GM18499 (cell line): Measurements from ENCODE around the gene TUBGCP3.
"Not testable (repeated sequence)": the region's sequence is repeated elsewhere in the genome, so short reads cannot be mapped to it uniquely, and the experiment has no call there.

Source experiments
- ATAC-seq: cut with Tn5 transposase; IDR thresholded peaks from one replicate; pipeline ENCODE4 v1.9.1; 2021; ENCODE audit warnings: moderate number of reproducible peaks; ENCODE audit not compliant: insufficient read depth, unreplicated experiment

Gene TUBGCP3

GRCh38 chr13:112488343-112489050 is 99.5 kb downstream of the TUBGCP3 start:
- ATAC-seq: not testable (repeated sequence)

GRCh38 chr13:112487127-112487517 is 100.8 kb downstream of the TUBGCP3 start:
- no peak for ATAC-seq

DNA sequence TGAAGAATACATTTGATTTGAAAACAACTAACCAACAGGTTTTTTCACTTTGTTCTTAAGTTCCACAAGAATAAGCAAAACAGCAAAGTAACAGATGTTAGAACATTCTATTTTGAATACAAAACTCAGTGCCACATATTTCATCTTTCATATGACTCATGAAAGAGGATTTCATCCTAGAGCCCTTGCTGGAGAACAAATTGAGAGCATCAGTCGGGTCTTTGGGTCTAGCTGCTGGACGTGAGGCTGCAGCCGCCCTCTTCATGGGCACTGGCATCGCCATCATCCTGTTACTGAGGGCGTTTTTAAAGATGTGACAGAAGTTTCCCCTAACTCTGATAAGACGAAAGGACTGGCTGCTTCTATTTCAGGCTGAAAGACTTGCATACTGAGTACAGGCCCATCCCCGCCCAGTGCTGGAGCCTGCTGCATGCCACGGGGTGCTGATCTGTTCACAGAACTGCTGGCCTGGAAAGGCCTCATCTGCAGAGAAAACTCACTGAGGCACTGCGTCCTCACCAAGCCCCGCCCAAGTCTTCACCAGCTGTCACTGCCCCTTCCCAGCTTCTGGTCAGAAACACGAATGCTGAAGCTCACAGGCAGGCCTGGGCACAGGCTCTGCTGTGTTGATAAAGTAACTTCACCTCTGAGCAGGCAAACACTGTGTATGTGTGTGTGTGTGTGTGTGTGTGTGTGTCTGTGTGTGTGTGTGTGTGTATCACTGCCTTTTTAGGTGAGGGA is 101.4 kb downstream of the TUBGCP3 start:
- ATAC-seq: no peak

- not testable (repeated sequence) for ATAC-seq
Observed at GRCh38 chr13:112485814-112486213, 102.1 kb downstream of the TUBGCP3 start.

GRCh38 chr13:112483299-112483698 is 104.7 kb downstream of the TUBGCP3 start:
- ATAC-seq: no peak

DNA sequence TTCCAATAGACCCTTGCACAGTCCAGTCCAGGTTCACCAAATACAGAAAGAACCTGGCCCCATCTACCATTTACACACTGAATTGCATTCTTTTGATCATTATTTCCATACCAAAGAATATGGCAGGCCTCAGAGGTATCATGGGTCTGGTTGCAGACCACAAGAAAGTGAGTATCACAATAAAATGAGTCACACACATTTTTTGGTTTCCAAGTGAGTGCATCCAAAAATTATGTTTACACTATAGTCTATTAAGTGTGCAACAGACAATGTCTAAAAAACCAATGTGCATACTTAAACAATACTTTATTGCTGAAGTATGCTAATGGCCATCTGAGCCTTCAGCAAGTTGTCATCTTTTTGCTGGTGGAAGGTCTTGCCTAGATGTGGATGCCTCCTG is 106.5 kb downstream of the TUBGCP3 start:
- ATAC-seq: no peak

DNA sequence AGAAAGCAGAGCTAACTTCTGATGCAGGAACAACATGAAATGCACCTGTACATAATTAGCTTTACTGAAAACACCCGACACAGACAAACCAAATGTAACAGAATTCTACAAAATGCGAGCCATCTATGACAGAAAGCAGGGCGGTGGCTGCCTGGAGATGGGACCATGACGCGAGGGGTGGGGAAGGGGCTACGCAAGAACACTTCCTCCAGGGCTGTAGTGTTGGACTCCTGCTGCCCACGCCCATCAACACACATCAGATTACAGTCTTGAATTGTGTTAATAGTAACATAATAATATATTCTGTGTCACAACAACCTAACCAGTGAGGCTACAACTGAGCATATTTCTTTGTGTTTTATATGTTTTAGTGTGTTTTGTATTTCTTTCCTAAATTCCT is 108.6 kb downstream of the TUBGCP3 start:
- ATAC-seq: no peak

- ATAC-seq: no peak
Observed at GRCh38 chr13:112477070-112477619, 110.8 kb downstream of the TUBGCP3 start.

- no peak for ATAC-seq
Observed at GRCh38 chr13:112475889-112476288, 112.1 kb downstream of the TUBGCP3 start.

GRCh38 chr13:112474869-112475268 is 113.1 kb downstream of the TUBGCP3 start:
- ATAC-seq: no peak

GRCh38 chr13:112473818-112474217 is 114.1 kb downstream of the TUBGCP3 start:
- ATAC-seq: no peak

DNA sequence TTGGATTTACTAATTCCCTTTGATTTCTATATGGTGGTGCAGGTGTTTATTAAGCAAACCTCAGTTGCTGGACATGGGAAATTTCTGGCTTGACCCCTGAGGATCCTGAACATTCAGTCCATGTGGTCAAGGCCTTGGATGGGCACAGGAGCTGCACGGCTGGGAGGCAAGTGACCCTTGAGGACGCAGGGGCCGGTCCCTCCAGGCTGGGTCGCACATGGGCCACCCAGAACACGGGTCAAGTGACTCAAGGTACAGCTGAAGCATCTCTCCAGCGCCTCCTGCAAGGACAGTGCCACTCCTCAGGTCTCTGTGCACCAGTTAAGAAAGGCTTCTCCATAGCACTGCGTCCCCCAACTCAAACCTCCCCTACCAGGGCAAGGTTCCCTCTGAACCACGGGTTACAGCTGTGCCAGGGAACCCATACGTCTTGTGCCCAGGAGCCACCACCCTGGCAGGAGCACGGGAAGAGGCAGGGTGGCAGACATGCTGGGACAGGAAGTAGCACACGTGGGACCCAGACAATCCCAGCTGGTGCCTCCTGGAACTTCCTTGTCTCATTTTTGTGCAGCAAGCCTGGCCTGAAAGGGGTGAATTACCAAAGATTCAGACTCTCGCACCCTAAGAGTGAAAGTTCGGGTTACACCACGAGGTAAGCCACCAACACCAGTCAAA is 118.7 kb downstream of the TUBGCP3 start:
- ATAC-seq: no peak

DNA sequence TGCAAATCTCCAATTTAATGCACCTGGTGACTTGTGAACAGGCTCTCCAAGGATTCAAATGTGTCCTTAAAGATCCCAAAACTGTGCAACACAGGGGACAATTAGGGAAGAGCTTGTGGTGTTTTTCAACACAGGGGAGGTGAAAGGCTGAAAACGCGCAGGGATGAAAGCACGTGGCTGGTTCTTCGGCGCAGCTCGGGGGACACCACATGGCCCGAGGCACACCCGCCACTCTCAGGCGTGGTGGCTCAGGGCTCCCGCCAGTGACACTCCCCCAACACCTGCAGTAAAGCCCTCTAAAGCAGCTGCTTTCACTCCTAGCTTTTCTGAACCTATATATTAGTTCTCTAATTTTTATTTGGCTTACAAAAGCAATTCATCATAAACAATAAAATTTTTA is 119.9 kb downstream of the TUBGCP3 start:
- no peak for ATAC-seq

DNA sequence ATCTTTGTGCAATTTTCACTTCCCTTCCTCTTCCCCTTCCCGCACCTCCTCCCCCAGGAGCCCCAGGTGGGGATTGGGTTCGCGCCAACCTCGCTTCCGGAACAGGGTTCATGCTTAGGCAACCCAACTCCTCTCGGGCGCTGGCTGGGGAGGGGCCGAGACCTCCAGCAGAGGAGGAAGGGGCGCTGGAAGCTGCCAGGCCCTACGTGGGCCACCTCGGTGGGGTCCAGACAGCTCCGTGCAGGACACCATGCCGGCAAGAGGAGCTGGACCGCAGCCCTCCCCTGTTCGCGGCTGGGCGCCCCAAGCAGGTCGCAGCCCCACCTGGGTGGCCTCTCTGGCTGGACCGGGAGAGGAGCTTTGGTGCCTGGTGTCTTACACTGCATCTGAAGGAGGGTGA is 120.7 kb downstream of the TUBGCP3 start:
- ATAC-seq: no peak

GRCh38 chr13:112466132-112467058 is 121.6 kb downstream of the TUBGCP3 start:
- no peak for ATAC-seq

GRCh38 chr13:112465251-112466131 is 122.5 kb downstream of the TUBGCP3 start:
- no peak for ATAC-seq

GRCh38 chr13:112464720-112465119 is 123.2 kb downstream of the TUBGCP3 start:
- no peak for ATAC-seq

DNA sequence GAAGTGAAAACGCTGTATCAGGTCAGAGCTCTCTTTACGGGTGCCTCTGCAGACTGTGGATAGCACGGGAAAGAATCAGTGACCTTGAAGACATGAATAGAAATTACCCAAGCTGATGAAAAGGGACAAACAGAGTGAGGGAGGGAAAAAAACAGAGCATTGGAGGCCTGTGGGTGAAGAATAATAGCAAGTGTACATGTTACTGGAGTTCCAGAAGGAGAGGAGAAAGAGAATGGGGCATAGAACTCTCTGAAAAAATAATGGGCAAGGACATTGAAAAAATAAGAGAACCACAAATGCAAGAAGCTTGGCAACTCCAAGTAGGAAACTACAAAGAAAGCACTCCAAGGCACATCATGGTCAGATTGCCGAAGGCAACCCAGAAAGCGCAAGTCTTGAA is 125.5 kb downstream of the TUBGCP3 start:
- no peak for ATAC-seq

DNA sequence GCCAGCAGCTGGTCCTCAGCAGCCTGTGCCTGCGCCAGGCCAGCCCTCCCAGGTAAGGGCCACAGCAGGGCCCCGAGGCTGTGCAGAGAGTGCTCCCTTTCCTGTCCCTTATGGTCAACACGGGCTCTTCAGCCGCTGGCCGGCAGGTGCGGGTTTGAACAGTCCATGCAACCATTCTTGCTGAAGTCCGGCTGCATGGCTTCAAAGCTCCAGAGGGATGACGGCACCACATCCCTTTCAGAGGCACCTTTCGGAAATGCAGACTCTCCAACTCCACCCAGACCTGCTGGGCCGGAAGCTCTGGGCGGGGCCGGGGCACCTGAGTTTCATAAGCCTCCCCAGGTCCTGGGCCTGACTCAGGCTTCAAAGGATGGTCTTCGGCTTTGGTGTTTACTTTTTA is 130.5 kb downstream of the TUBGCP3 start:
- ATAC-seq: no peak
